ENCODE measurements around the gene RAB10.
"Not testable (repeated sequence)": the region's sequence is repeated elsewhere in the genome, so short reads cannot be mapped to it uniquely, and the experiment has no call there.

RAB10 gene

GRCh38 chr2:26033818-26034636 lies at the start of gene RAB10:
Gene RAB10, plus strand, starts transcription at chr2:26034084. Its CDS starts 525 bp downstream, at chr2:26034609.
- peaks cover 26% of the 10 kb centered on the region for H3K36me3 ChIP-seq
- peak within 1 kb of the TSS; percentile 86 for H3K9ac ChIP-seq
- H3K4me3 ChIP-seq = peak within 1 kb of the TSS; percentile 81
- H3K27me3 ChIP-seq = no peaks in the 10 kb centered on the region
- TF ChIP-seq Cebpa-rat (IDR thresholded peaks at IDR 0.05) = no peak
- H3K4me2 ChIP-seq = peak within 1 kb of the TSS; percentile 95
- peaks cover 50% of the 10 kb centered on the region for H4K20me1 ChIP-seq
- peaks cover 29% of the 10 kb centered on the region for H3K4me1 ChIP-seq
- H3K9me3 ChIP-seq = no peaks in the 10 kb centered on the region
- H3K27ac ChIP-seq = peak within 1 kb of the TSS; percentile 92

DNA sequence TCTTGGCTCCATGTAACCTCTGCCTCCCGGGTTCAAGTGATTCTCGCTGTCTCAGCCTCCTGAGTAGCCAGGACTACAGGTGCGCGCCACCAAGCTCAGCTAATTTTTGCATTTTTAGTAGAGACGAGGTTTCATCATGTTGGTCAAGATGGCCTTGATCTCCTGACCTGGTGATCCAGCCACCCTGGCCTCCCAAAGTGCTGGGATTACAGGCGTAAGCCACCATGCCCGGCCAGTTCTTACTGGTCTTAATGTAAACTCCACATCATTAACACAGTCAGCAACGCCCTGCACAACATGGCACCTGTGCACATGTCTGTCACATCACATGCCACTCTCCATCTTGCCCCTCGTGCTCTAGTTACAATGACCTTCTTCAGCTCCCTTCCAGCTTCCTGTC lies 45.8 kb upstream of the RAB10 start:
- no peak overlapping the region for H3K4me3 ChIP-seq
- no peaks in the 10 kb centered on the region for H4K20me1 ChIP-seq
- H3K9ac ChIP-seq = no peak overlapping the region
- no peak overlapping the region for H3K27ac ChIP-seq
- H3K4me1 ChIP-seq = no peaks in the 10 kb centered on the region
- H3K9me3 ChIP-seq = no peaks in the 10 kb centered on the region
- H3K27me3 ChIP-seq = no peaks in the 10 kb centered on the region
- H3K4me2 ChIP-seq = no peak overlapping the region
- no peak for TF ChIP-seq Cebpa-rat (IDR thresholded peaks at IDR 0.05)
- no peaks in the 10 kb centered on the region for H3K36me3 ChIP-seq

DNA sequence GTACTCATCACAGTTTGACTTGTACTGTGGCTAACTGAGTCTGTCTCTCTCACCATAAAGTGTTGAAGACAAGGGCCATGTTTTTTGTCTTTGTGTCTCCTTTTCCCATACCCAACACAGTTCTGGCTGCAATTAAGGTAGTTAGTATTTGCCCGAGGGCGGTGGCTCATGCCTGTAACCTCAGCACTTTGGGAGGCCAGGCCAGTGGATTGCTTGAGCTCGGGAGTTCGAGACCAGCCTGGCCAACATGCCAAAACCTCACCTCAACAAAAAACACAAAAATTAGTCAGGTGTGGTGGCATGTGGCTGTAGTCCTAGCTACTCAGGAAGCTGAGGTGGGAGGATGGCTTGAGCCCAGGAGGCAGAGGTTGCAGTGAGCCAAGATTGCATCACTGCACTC lies 44.7 kb upstream of the RAB10 start:
- Histone ChIP-seq H3K9ac (no peak overlapping the region), H3K36me3 (no peaks in the 10 kb centered on the region), H3K27me3 (no peaks in the 10 kb centered on the region), H3K4me2 (no peak overlapping the region), H3K9me3 (no peaks in the 10 kb centered on the region), H3K4me3 (no peak overlapping the region), H4K20me1 (no peaks in the 10 kb centered on the region), H3K27ac (no peak overlapping the region), H3K4me1 (no peaks in the 10 kb centered on the region)
- no peak for TF ChIP-seq Cebpa-rat (IDR thresholded peaks at IDR 0.05)

GRCh38 chr2:25991965-25992364 lies 41.9 kb upstream of the RAB10 start:
- H3K27ac ChIP-seq = no peak overlapping the region
- no peaks in the 10 kb centered on the region for H3K4me1 ChIP-seq
- H3K4me2 ChIP-seq = no peak overlapping the region
- no peak overlapping the region for H3K9ac ChIP-seq
- H3K36me3 ChIP-seq = no peaks in the 10 kb centered on the region
- no peaks in the 10 kb centered on the region for H3K27me3 ChIP-seq
- H3K9me3 ChIP-seq = no peaks in the 10 kb centered on the region
- H3K4me3 ChIP-seq = no peak overlapping the region
- no peaks in the 10 kb centered on the region for H4K20me1 ChIP-seq
- no peak for TF ChIP-seq Cebpa-rat (IDR thresholded peaks at IDR 0.05)

DNA sequence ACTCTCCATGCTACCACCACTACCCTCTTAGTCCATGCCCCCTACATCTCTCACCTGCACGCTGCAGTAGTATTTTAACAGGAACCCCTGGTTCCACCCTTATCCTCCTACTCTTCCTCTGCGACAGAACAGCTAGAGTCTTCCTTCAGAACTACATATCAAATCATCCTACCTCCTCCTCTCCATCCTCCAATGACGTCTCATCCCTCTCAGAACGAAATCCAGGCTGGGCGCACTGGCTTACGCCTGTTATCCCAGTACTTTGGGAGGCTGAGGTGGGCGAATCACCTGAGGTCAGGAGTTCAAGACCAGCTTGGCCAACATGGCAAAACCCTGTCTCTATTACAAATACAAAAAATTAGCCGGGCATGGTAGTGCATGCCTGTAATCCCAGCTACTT lies 41.3 kb upstream of the RAB10 start:
- Histone ChIP-seq H3K36me3 (no peaks in the 10 kb centered on the region), H3K4me1 (no peaks in the 10 kb centered on the region), H3K27ac (no peak overlapping the region), H3K27me3 (no peaks in the 10 kb centered on the region), H3K4me3 (no peak overlapping the region), H3K9me3 (no peaks in the 10 kb centered on the region), H4K20me1 (no peaks in the 10 kb centered on the region), H3K9ac (no peak overlapping the region), H3K4me2 (no peak overlapping the region)
- TF ChIP-seq Cebpa-rat (IDR thresholded peaks at IDR 0.05) = no peak

DNA sequence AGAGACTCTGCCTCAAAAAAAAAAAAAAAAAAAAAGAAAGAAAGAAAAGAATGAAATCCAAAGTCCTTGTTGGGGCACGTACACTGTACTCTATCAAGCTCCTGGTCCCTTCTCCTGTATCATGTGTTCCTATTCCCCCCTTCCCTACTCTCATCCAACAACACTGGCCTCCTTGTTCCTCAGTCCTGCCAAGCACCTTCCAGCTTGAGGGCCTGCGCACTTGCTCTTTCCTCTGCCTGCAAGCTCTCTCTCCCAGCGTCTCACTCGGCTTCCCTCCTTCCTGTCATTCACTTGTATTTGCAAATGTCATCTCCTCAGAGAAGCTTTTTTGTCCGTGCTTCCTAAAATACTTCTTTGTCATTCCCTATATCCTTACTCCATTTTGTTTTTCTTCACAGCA lies 40.8 kb upstream of the RAB10 start:
- H3K4me1 ChIP-seq = no peaks in the 10 kb centered on the region
- H3K4me3 ChIP-seq = no peak overlapping the region
- H3K9me3 ChIP-seq = no peaks in the 10 kb centered on the region
- TF ChIP-seq Cebpa-rat (IDR thresholded peaks at IDR 0.05) = no peak
- no peak overlapping the region for H3K9ac ChIP-seq
- H3K27me3 ChIP-seq = no peaks in the 10 kb centered on the region
- no peak overlapping the region for H3K4me2 ChIP-seq
- no peaks in the 10 kb centered on the region for H3K36me3 ChIP-seq
- no peaks in the 10 kb centered on the region for H4K20me1 ChIP-seq
- H3K27ac ChIP-seq = no peak overlapping the region

DNA sequence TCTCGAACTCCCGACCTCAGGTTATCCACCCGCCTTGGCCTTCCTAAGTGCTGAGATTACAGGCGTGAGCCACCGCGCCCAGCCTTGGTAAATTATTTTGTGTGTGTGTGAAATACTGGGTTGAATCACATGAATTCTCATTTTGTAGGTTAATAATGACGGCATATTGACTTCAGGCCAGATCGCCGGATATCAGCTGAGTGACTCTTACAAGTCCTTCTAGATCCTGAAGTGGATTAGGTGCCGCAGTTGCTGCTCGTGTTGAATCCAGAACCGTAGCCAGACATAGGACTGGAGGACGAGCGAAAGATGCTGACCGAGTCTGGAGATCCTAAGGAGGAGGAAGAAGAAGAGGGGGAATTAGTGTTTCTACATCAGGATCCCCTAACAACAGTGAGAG lies 39.4 kb upstream of the RAB10 start:
- no peaks in the 10 kb centered on the region for H3K27me3 ChIP-seq
- no peak for TF ChIP-seq Cebpa-rat (IDR thresholded peaks at IDR 0.05)
- no peak overlapping the region for H3K27ac ChIP-seq

DNA sequence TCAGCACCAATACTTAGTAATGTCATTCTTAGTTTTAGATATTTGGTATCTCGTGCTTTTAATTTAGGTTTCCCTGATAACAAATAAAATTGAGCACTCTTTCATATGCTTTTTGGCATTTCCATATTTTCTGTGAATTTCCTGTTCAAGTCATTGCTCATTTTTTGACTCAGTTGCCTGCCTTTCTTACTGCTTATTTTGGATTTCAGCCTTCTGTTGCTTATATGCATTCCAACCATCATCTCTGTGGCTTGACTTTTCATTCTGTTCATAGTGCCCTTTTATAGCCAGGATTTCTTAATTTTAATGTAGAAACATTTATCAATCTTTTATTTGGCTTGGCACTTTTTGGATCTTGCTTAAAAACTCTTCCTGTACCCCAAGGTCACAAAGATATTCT lies 37.0 kb upstream of the RAB10 start:
- no peak overlapping the region for H3K4me3 ChIP-seq
- no peak for TF ChIP-seq Cebpa-rat (IDR thresholded peaks at IDR 0.05)
- H3K9me3 ChIP-seq = no peaks in the 10 kb centered on the region
- no peaks in the 10 kb centered on the region for H3K27me3 ChIP-seq
- H4K20me1 ChIP-seq = no peaks in the 10 kb centered on the region
- no peak overlapping the region for H3K27ac ChIP-seq
- H3K36me3 ChIP-seq = no peaks in the 10 kb centered on the region
- no peak overlapping the region for H3K9ac ChIP-seq
- no peak overlapping the region for H3K4me2 ChIP-seq
- peaks cover 7% of the 10 kb centered on the region for H3K4me1 ChIP-seq

More for the DNA sequence above, 39.4 kb upstream of the RAB10 start:
- H3K4me3 ChIP-seq = no peak overlapping the region
- no peak overlapping the region for H3K4me2 ChIP-seq
- H3K9ac ChIP-seq = no peak overlapping the region
- no peaks in the 10 kb centered on the region for H4K20me1 ChIP-seq
- no peaks in the 10 kb centered on the region for H3K4me1 ChIP-seq
- no peaks in the 10 kb centered on the region for H3K9me3 ChIP-seq
- no peaks in the 10 kb centered on the region for H3K36me3 ChIP-seq

DNA sequence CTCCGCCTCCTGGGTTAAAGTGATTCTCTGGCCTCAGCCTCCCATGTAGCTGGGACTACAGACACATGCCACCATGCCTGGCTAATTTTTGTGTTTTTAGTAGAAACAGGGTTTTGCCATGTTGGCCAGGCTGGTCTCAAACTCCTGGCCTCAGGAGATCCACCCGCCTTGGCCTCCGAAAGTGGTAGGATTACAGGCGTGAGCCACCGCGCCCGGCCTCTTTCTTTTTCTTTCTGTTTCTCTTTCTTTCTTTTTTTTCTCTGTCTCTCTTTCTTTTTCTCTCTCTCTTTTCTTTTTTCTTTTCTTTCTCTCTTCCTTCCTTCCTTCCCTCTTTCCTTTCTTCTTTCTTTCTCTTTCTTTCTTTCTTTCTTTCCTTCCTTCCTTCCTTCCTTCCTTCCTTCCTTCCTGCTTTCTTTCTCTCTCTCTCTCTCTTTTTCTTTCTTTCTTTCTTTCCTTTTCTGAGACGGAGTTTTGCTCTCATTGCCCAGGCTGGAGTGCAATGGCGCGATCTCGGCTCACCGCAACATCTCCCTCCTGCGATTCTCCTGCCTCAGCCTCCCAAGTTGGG lies 35.0 kb upstream of the RAB10 start:
- H3K4me2 ChIP-seq, H3K36me3 ChIP-seq, H3K9me3 ChIP-seq, H3K4me3 ChIP-seq, H4K20me1 ChIP-seq, H3K9ac ChIP-seq, H3K27me3 ChIP-seq, H3K27ac ChIP-seq: not testable (repeated sequence)
- H3K4me1 ChIP-seq = peaks cover 17% of the 10 kb centered on the region

GRCh38 chr2:25999406-25999805 lies 34.5 kb upstream of the RAB10 start:
- H3K36me3 ChIP-seq, H3K27ac ChIP-seq, H3K4me2 ChIP-seq, H3K9me3 ChIP-seq, H3K9ac ChIP-seq, H3K27me3 ChIP-seq, H4K20me1 ChIP-seq, H3K4me3 ChIP-seq: not testable (repeated sequence)
- peaks cover 17% of the 10 kb centered on the region for H3K4me1 ChIP-seq
